HEK293 (cell line): ENCODE results near the gene PPP2R5E.

ENCODE experiments used
- CTCF ChIA-PET: fragments of 350-600 bp; formaldehyde crosslinking; extraction: SDS; loops from one replicate; lab custom pipeline; 2021; ENCODE audit warnings: antibody characterized with exemption; lab: Yijun Ruan, JAX
- POLR2A ChIA-PET: fragments of 300-600 bp; formaldehyde crosslinking; extraction: SDS; loops from one replicate; lab custom pipeline; 2020; ENCODE audit warnings: antibody characterized with exemption, inconsistent platforms; lab: Yijun Ruan, JAX
- H3K27ac ChIP-seq: fragments of 200-500 bp; sonication (Bioruptor generic); 2 replicates; pipeline ENCODE4 v1.5.1; 2014; ENCODE audit warnings: low read depth, low read length, control low read depth, inconsistent platforms; ENCODE audit errors: extremely low read depth
- H3K36me3 ChIP-seq, 2 experiments: fragments of 200-500 bp in 1 of 2; sonication (Bioruptor generic) in 1 of 2; 1 replicate in 1 of 2; 2 replicates in 1 of 2; pipeline ENCODE4 v1.5.1; 2014 to 2017; ENCODE audit warnings: inconsistent platforms in 2 of 2, low read length in 2 of 2; ENCODE audit not compliant: control insufficient read depth in 2 of 2, insufficient read depth in 1 of 2
- H3K4me1 ChIP-seq: fragments of 200-500 bp; sonication (Bioruptor generic); 2 replicates; pipeline ENCODE4 v1.5.1; 2014; ENCODE audit warnings: mild to moderate bottlenecking, low read length, inconsistent platforms; ENCODE audit not compliant: control insufficient read depth, insufficient read depth
- H3K4me3 ChIP-seq: 2 replicates; pipeline ENCODE4 v1.5.1; 2011; ENCODE audit warnings: low read depth, mild to moderate bottlenecking, control low read depth, low read length, moderate library complexity
- H3K9me3 ChIP-seq: fragments of 200-500 bp; sonication (Bioruptor generic); 2 replicates; pipeline ENCODE4 v1.5.1; 2014; ENCODE audit warnings: low read depth, low read length, inconsistent platforms; ENCODE audit not compliant: control insufficient read depth, insufficient read depth
- KLF10 ChIP-seq: fragments of 450-650 bp; IDR thresholded peaks from 2 replicates; pipeline ENCODE4 v1.5.1; 2018; ENCODE audit warnings: missing biosample characterization, mild to moderate bottlenecking, missing genetic modification characterization
- MZF1 ChIP-seq: fragments of 450-650 bp; formaldehyde crosslinking; IDR thresholded peaks from 2 replicates; pipeline ENCODE4 v1.5.1; 2017; ENCODE audit warnings: missing biosample characterization, missing genetic modification characterization, borderline replicate concordance
- OSR2 ChIP-seq: fragments of 450-650 bp; formaldehyde crosslinking; IDR thresholded peaks from 2 replicates; pipeline ENCODE4 v1.5.1; 2016; ENCODE audit warnings: missing biosample characterization, missing genetic modification characterization
- PRDM6 ChIP-seq: fragments of 450-650 bp; formaldehyde crosslinking; IDR thresholded peaks from 2 replicates; pipeline ENCODE4 v1.5.1; 2017; ENCODE audit warnings: missing biosample characterization, missing genetic modification characterization
- SP7 ChIP-seq: fragments of 450-650 bp; formaldehyde crosslinking; IDR thresholded peaks from 2 replicates; pipeline ENCODE4 v1.5.1; 2016; ENCODE audit warnings: missing biosample characterization, missing genetic modification characterization
- WT1 ChIP-seq: fragments of 450-650 bp; formaldehyde crosslinking; IDR thresholded peaks from 2 replicates; pipeline ENCODE4 v1.5.1; 2016; ENCODE audit warnings: missing biosample characterization, missing genetic modification characterization
- ZBTB7A ChIP-seq: fragments of 450-650 bp; formaldehyde crosslinking; IDR thresholded peaks from 2 replicates; pipeline ENCODE4 v1.5.1; 2016; ENCODE audit warnings: low read depth, missing biosample characterization, missing genetic modification characterization
- ZFHX2 ChIP-seq: fragments of 450-650 bp; formaldehyde crosslinking; conservative IDR thresholded peaks from 2 replicates; pipeline ENCODE4 v1.5.1; 2016; ENCODE audit warnings: missing biosample characterization, missing genetic modification characterization
- ZNF114 ChIP-seq: fragments of 450-650 bp; formaldehyde crosslinking; IDR thresholded peaks from 2 replicates; pipeline ENCODE4 v1.5.0; 2017; ENCODE audit warnings: missing biosample characterization, missing genetic modification characterization
- ZNF175 ChIP-seq: fragments of 450-650 bp; formaldehyde crosslinking; IDR thresholded peaks from 2 replicates; pipeline ENCODE4 v1.5.1; 2016; ENCODE audit warnings: missing biosample characterization, missing genetic modification characterization
- ZNF266 ChIP-seq: fragments of 450-650 bp; formaldehyde crosslinking; IDR thresholded peaks from 2 replicates; pipeline ENCODE4 v1.5.1; 2016; ENCODE audit warnings: missing biosample characterization, missing genetic modification characterization, low read depth
- ZNF354C ChIP-seq: fragments of 450-650 bp; formaldehyde crosslinking; IDR thresholded peaks from 2 replicates; pipeline ENCODE4 v1.5.1; 2016; ENCODE audit warnings: missing biosample characterization, missing genetic modification characterization, low read depth, borderline replicate concordance
- ZNF416 ChIP-seq: fragments of 450-650 bp; formaldehyde crosslinking; IDR thresholded peaks from 2 replicates; pipeline ENCODE4 v1.5.1; 2016; ENCODE audit warnings: missing biosample characterization, missing genetic modification characterization
- ZNF488 ChIP-seq: fragments of 450-650 bp; formaldehyde crosslinking; IDR thresholded peaks from 2 replicates; pipeline ENCODE4 v1.5.1; 2016; ENCODE audit warnings: missing biosample characterization, missing genetic modification characterization
- ZNF518A ChIP-seq: fragments of 450-650 bp; formaldehyde crosslinking; conservative IDR thresholded peaks from 2 replicates; pipeline ENCODE4 v1.5.1; 2016; ENCODE audit warnings: low read depth, missing biosample characterization, missing genetic modification characterization
- ZNF560 ChIP-seq: fragments of 450-650 bp; formaldehyde crosslinking; IDR thresholded peaks from 2 replicates; pipeline ENCODE4 v1.5.1; 2017; ENCODE audit warnings: missing biosample characterization, missing genetic modification characterization, borderline replicate concordance

PPP2R5E gene

GRCh38 chr14:63452796-63453195, 90.4 kb downstream of the PPP2R5E start (continued):
- TF ChIP-seq MZF1 (tag by site-specific recombination) (no peak), WT1 (no peak), OSR2 (tag by site-specific recombination) (no peak), ZNF266 (tag by site-specific recombination) (no peak)

GRCh38 chr14:63448841-63449240, 94.3 kb downstream of the PPP2R5E start:
- TF ChIP-seq ZNF488 (tag by site-specific recombination) = no peak
- no peak for TF ChIP-seq ZNF416 (tag by site-specific recombination)
- TF ChIP-seq ZNF354C (tag by site-specific recombination) = no peak
- no peak for TF ChIP-seq ZNF518A (tag by site-specific recombination)
- TF ChIP-seq ZNF175 = no peak
- no peak for TF ChIP-seq KLF10 (tag by site-specific recombination)
- TF ChIP-seq ZFHX2 = no peak
- TF ChIP-seq ZNF560 (tag by site-specific recombination) = no peak
- no peak for TF ChIP-seq ZBTB7A (tag by site-specific recombination)
- Histone ChIP-seq H3K4me3 (no peak overlapping the region), H3K9me3 (no peaks in the 10 kb centered on the region), H3K27ac (no peak overlapping the region), H3K4me1 (peaks cover 8% of the 10 kb centered on the region), H3K36me3 (peaks cover 0 to 11% of the 10 kb centered on the region in 2 experiments; a peak in 1 of 3 replicates)
- POLR2A ChIA-PET = interaction anchor here (0.7 kb wide), 2 partner anchors 35 to 193 kb away, joined by 7 read pairs; partner anchors contain the start of gene WDR89
- CTCF ChIA-PET = no interaction called here

GRCh38 chr14:63444588-63444987, 98.6 kb downstream of the PPP2R5E start:
- TF ChIP-seq ZNF114 (tag by site-specific recombination) (no peak), SP7 (tag by site-specific recombination) (no peak), PRDM6 (0 out of 2 replicates have a peak, but pooled peaks have one; percentile 26)
- ChIA-PET POLR2A (no interaction called here), CTCF (interaction anchor here (0.6 kb wide), 1 partner anchor 428 kb away, joined by 5 read pairs; no protein-coding TSS in a partner anchor)
- peaks cover 8% of the 10 kb centered on the region for H3K4me1 ChIP-seq
- H3K9me3 ChIP-seq = no peaks in the 10 kb centered on the region
- no peaks in the 10 kb centered on the region for H3K36me3 ChIP-seq
- no peak overlapping the region for H3K4me3 ChIP-seq
- no peak overlapping the region for H3K27ac ChIP-seq
